Breast epithelium (tissue), 3 donors: ENCODE results near the gene COQ8B.

Source experiments
- CTCF ChIP-seq, 3 donors: fragments of 450-650 bp; IDR thresholded peaks; one replicate each; pipeline ENCODE4 v1.5.1; 2016 to 2017; ENCODE audit warnings: antibody characterized with exemption in 3 of 3, mild to moderate bottlenecking in 3 of 3, moderate library complexity in 3 of 3
- POLR2AphosphoS5 ChIP-seq, 3 donors: sonication (generic); formaldehyde crosslinking; IDR thresholded peaks; one replicate each; pipeline ENCODE4 v1.6.1; 2017; ENCODE audit warnings: antibody characterized with exemption in 3 of 3

- TF ChIP-seq CTCF (IDR thresholded peaks at IDR 0.05) (no peak), POLR2AphosphoS5 (IDR thresholded peaks at IDR 0.05) (no peak)
Observed at GRCh38 chr19:40721140-40721486, 4.4 kb upstream of the COQ8B start.
